BJ (cell line): ENCODE measurements around the gene DAW1. TPM values are rescaled to one million over a fixed set of nuclear protein-coding genes. Genes with fewer than 3 reads are reported as not detected.

Experiments used
- CTCF ChIA-PET: fragments of 350-600 bp; formaldehyde crosslinking; extraction: SDS; loops from one replicate; lab custom pipeline; 2021; ENCODE audit warnings: antibody characterized with exemption, inconsistent platforms; lab: Yijun Ruan, JAX
- POLR2A ChIA-PET: fragments of 300-600 bp; sonication (Branson Sonifier 250); formaldehyde crosslinking; extraction: SDS; loops from one replicate; lab custom pipeline; 2021; ENCODE audit warnings: antibody characterized with exemption; lab: Charles Lee
- DNase-seq: peaks from one replicate; pipeline ENCODE4 v3.0.0-alpha.2; 2011; ENCODE audit warnings: low read depth
- H3K27me3 ChIP-seq: 2 replicates; pipeline ENCODE4 v1.6.0; 2011; ENCODE audit warnings: low read length; ENCODE audit not compliant: control insufficient read depth, insufficient read depth
- H3K36me3 ChIP-seq: 2 replicates; pipeline ENCODE4 v1.5.1; 2011; ENCODE audit warnings: low read length; ENCODE audit not compliant: control insufficient read depth, insufficient read depth
- H3K4me3 ChIP-seq: 2 replicates; pipeline ENCODE4 v1.5.1; 2011; ENCODE audit warnings: low read depth, mild to moderate bottlenecking, control low read depth, low read length
- polyA plus RNA-seq: library from polyadenylated mRNA; depleted of rRNA; stranded (reverse); fragments of >200 nt; gene quantifications from 2 replicates; pipeline ENCODE4 v1.2.3, GENCODE V29; 2011
- TF ChIP-seq, protein P1 (sequence below): IDR thresholded peaks from 2 replicates; pipeline ENCODE4 v1.5.1; 2011; ENCODE audit warnings: low read depth, mild to moderate bottlenecking, control low read depth, inconsistent platforms, low read length, moderate library complexity; ENCODE audit not compliant: insufficient read depth

The DAW1 gene
- polyA plus RNA-seq, 1 experiment = not detected

GRCh38 chr2:227860221-227860641 lies 11.2 kb upstream of the DAW1 start:
- POLR2A ChIA-PET = no interaction called here
- CTCF ChIA-PET = interaction anchor here (1.1 to 3.5 kb wide), 2 partner anchors 18 to 87 kb away, joined by 4 to 18 read pairs; no protein-coding TSS in a partner anchor
- DNase-seq = no peak
- H3K27me3 ChIP-seq = no peaks in the 10 kb centered on the region
- H3K36me3 ChIP-seq = no peaks in the 10 kb centered on the region
- TF ChIP-seq, protein P1, sequence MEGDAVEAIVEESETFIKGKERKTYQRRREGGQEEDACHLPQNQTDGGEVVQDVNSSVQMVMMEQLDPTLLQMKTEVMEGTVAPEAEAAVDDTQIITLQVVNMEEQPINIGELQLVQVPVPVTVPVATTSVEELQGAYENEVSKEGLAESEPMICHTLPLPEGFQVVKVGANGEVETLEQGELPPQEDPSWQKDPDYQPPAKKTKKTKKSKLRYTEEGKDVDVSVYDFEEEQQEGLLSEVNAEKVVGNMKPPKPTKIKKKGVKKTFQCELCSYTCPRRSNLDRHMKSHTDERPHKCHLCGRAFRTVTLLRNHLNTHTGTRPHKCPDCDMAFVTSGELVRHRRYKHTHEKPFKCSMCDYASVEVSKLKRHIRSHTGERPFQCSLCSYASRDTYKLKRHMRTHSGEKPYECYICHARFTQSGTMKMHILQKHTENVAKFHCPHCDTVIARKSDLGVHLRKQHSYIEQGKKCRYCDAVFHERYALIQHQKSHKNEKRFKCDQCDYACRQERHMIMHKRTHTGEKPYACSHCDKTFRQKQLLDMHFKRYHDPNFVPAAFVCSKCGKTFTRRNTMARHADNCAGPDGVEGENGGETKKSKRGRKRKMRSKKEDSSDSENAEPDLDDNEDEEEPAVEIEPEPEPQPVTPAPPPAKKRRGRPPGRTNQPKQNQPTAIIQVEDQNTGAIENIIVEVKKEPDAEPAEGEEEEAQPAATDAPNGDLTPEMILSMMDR = no peak
- no peak overlapping the region for H3K4me3 ChIP-seq

GRCh38 chr2:227861011-227861410 lies 10.4 kb upstream of the DAW1 start:
- no peaks in the 10 kb centered on the region for H3K36me3 ChIP-seq
- CTCF ChIA-PET = interaction anchor here (0.9 to 3.5 kb wide), 3 partner anchors 17 to 87 kb away, joined by 3 to 18 read pairs (median 4); no protein-coding TSS in a partner anchor
- TF ChIP-seq, protein P1 = no peak
- no peak for DNase-seq
- no peaks in the 10 kb centered on the region for H3K27me3 ChIP-seq
- POLR2A ChIA-PET = no interaction called here
- H3K4me3 ChIP-seq = no peak overlapping the region

GRCh38 chr2:227862227-227862740 lies 9.1 kb upstream of the DAW1 start:
- H3K4me3 ChIP-seq = no peak overlapping the region
- POLR2A ChIA-PET = no interaction called here

DNA sequence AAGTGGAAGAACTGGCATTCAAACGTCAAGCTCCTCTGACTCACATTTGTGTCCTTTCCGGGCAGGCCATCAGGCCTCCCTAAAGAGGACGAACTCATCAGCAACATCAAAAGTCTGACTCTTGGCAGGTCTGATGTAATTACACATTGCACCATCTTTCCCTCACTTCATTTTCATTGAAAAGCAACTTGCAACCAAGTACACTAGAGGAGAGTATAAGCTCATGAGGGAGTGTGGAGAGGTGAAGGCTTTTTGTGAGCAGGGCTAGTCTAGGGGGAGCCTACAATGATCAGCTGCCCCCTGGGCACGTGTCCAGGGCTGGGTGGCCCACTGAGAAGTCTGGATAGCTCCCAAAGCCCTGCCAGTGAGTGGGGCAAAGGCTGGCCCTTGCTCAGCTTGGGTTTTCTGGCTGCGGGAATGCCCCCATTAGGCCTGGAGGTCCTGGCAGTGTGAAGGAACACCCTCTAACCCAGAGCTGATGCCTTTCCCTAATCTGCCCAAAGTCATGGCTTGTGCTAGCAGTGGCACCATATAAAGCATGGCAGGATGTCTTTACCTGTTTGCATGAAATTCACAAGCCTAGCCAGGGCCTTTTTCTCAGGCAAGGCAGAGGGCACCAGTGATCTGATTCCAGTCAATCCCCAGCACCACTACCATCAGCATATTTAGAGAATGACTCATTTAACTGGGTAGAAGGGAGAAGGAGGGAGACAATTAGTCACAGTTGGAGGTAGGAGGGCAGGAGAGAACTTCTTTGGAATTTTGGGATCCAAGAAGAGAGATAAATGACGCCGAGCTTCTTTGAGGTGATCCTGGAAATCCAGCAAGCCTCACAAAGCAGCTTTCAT lies 8.5 kb upstream of the DAW1 start:
- POLR2A ChIA-PET = no interaction called here
- no peaks in the 10 kb centered on the region for H3K27me3 ChIP-seq
- DNase-seq = no peak
- no peaks in the 10 kb centered on the region for H3K36me3 ChIP-seq
- TF ChIP-seq, protein P1 = 0 out of 2 replicates have a peak, but pooled peaks have one; percentile 14
- CTCF ChIA-PET = interaction anchor here (1.2 to 3.5 kb wide), 8 partner anchors 9 to 97 kb away, joined by 3 to 21 read pairs (median 6); partner anchors contain the start of gene DAW1
- no peak overlapping the region for H3K4me3 ChIP-seq

More at GRCh38 chr2:227862227-227862740, 9.1 kb upstream of the DAW1 start:
- no peaks in the 10 kb centered on the region for H3K27me3 ChIP-seq
- H3K36me3 ChIP-seq = no peaks in the 10 kb centered on the region
- no peak for DNase-seq
- TF ChIP-seq, protein P1 = peak; percentile 56
- CTCF ChIA-PET = interaction anchor here (1.2 to 3.5 kb wide), 8 partner anchors 9 to 96 kb away, joined by 3 to 21 read pairs (median 6); partner anchors contain the start of gene DAW1
